CD14-positive monocyte (primary cell): ENCODE measurements around the gene RAI1. TPM values are rescaled to one million over a fixed set of nuclear protein-coding genes. Genes with fewer than 3 reads are reported as not detected.

Source experiments
- DNase-seq, 3 donors: peaks; one replicate each; pipeline ENCODE4 v3.0.0-alpha.2; 2011 to 2022
- H2AFZ ChIP-seq: 2 replicates; pipeline ENCODE4 v1.6.0; 2012; ENCODE audit warnings: mild to moderate bottlenecking, low read depth, low read length, inconsistent platforms; ENCODE audit not compliant: insufficient read depth, poor library complexity, severe bottlenecking
- H3K27ac ChIP-seq, 2 donors: 1 replicate in 1 of 2; 2 replicates in 1 of 2; pipeline ENCODE4 v1.5.1; 2012 to 2013; ENCODE audit warnings: low read length in 2 of 2, control low read depth in 1 of 2, inconsistent platforms in 1 of 2, low read depth in 1 of 2, mild to moderate bottlenecking in 1 of 2
- H3K27me3 ChIP-seq, 2 donors: one replicate each; pipeline versions ENCODE4 v1.6.0 to v1.6.1; 2011 to 2013; ENCODE audit warnings: low read length in 2 of 2; ENCODE audit not compliant: control insufficient read depth in 2 of 2, insufficient read depth in 2 of 2
- H3K36me3 ChIP-seq, 2 donors: replicated peaks in 1 of 2; 1 replicate in 1 of 2; 2 replicates in 1 of 2; pipeline versions ENCODE4 v1.5.1 to v1.6.1; 2012 to 2013; ENCODE audit warnings: low read length in 2 of 2, control low read depth in 1 of 2, inconsistent platforms in 1 of 2, mild to moderate bottlenecking in 1 of 2; ENCODE audit not compliant: insufficient read depth in 2 of 2, control insufficient read depth in 1 of 2
- H3K4me1 ChIP-seq, 2 donors: 1 replicate in 1 of 2; 2 replicates in 1 of 2; pipeline versions ENCODE4 v1.5.1 to v1.6.1; 2012 to 2013; ENCODE audit warnings: low read length in 2 of 2, control low read depth in 1 of 2, inconsistent platforms in 1 of 2, mild to moderate bottlenecking in 1 of 2, moderate library complexity in 1 of 2; ENCODE audit not compliant: insufficient read depth in 2 of 2, control insufficient read depth in 1 of 2
- H3K4me2 ChIP-seq: replicated peaks from 2 replicates; pipeline ENCODE3; 2012; ENCODE audit warnings: low read length, moderate library complexity, mild to moderate bottlenecking; ENCODE audit not compliant: poor library complexity, severe bottlenecking; ENCODE audit errors: extremely low read depth
- H3K4me3 ChIP-seq, 3 experiments: fragments of 200-600 bp in 1 of 3; sonication (generic) in 1 of 3; replicated peaks in 1 of 3; 1 replicate in 2 of 3; 2 replicates in 1 of 3; pipeline ENCODE4 v1.5.1; 2011 to 2013; ENCODE audit warnings: low read length in 3 of 3, mild to moderate bottlenecking in 3 of 3, control low read depth in 2 of 3, low read depth in 2 of 3, inconsistent platforms in 1 of 3, moderate library complexity in 1 of 3
- H3K79me2 ChIP-seq: 2 replicates; pipeline ENCODE4 v1.6.0; 2012; ENCODE audit warnings: mild to moderate bottlenecking, control low read depth, inconsistent platforms, low read length, moderate library complexity; ENCODE audit not compliant: insufficient read depth
- H3K9ac ChIP-seq: 2 replicates; pipeline ENCODE4 v1.6.0; 2017; ENCODE audit warnings: low read length, mild to moderate bottlenecking; ENCODE audit not compliant: insufficient read depth, poor library complexity, severe bottlenecking
- H3K9me3 ChIP-seq, 2 donors: replicated peaks in 1 of 2; 1 replicate in 1 of 2; 2 replicates in 1 of 2; pipeline versions ENCODE4 v1.5.1 to v1.6.1; 2012 to 2013; ENCODE audit warnings: low read length in 2 of 2, control low read depth in 1 of 2; ENCODE audit not compliant: control insufficient read depth in 1 of 2, insufficient read depth in 1 of 2
- H4K20me1 ChIP-seq: 2 replicates; pipeline ENCODE4 v1.6.0; 2012; ENCODE audit warnings: mild to moderate bottlenecking, low read length, control low read depth, moderate library complexity; ENCODE audit not compliant: insufficient read depth
- H3K27ac Mint-ChIP-seq, 7 donors: one replicate each; pipeline ENCODE4 v1.8.0; 2020; ENCODE audit warnings: mild to moderate bottlenecking in 7 of 7, mixed read lengths in 7 of 7, moderate library complexity in 6 of 7, inconsistent platforms in 2 of 7
- H3K27me3 Mint-ChIP-seq, 3 donors: one replicate each; pipeline ENCODE4 v1.8.0; 2021 to 2022; ENCODE audit warnings: low read depth in 3 of 3, mild to moderate bottlenecking in 3 of 3, mixed read lengths in 3 of 3, moderate library complexity in 3 of 3, inconsistent platforms in 1 of 3
- H3K36me3 Mint-ChIP-seq, 2 donors: one replicate each; pipeline ENCODE4 v1.8.0; 2020; ENCODE audit warnings: mixed read lengths in 2 of 2, inconsistent platforms in 1 of 2, mild to moderate bottlenecking in 1 of 2
- H3K4me1 Mint-ChIP-seq: one replicate; pipeline ENCODE4 v1.8.0; 2020; ENCODE audit warnings: mild to moderate bottlenecking, mixed read lengths
- H3K4me3 Mint-ChIP-seq, 2 donors: one replicate each; pipeline ENCODE4 v1.8.0; 2020; ENCODE audit warnings: mild to moderate bottlenecking in 2 of 2, mixed read lengths in 2 of 2, moderate library complexity in 1 of 2
- H3K9me3 Mint-ChIP-seq, 7 donors: one replicate each; pipeline ENCODE4 v1.8.0; 2020 to 2022; ENCODE audit warnings: mixed read lengths in 7 of 7, mild to moderate bottlenecking in 6 of 7, moderate library complexity in 6 of 7, inconsistent platforms in 2 of 7
- CTCF ChIP-seq: fragments of 200-600 bp; IDR thresholded peaks from one replicate; pipeline ENCODE4 v1.8.0; 2022; ENCODE audit warnings: antibody characterized with exemption, mild to moderate bottlenecking
- WGBS: methylation state at CpG from one replicate; pipeline ENCODE4 v1.1.5; 2013; ENCODE audit warnings: missing lambda C conversion rate; ENCODE audit not compliant: insufficient coverage; 5-methylcytosine and 5-hydroxymethylcytosine counted together
- intact Hi-C, 2 donors: fragments of 100-400 bp; cut with micrococcal nuclease; formaldehyde crosslinking; loops; one replicate each; pipeline versions ENCODE4 v1.15.0 to v1.15.1; 2023
- polyA plus RNA-seq, 3 donors: library from polyadenylated mRNA; depleted of rRNA in 1 of 3; unstranded in 2 of 3; stranded (reverse) in 1 of 3; fragments of 300-500 nt in 2 of 3; fragments of >200 nt in 1 of 3; fragmentation: Illumina TruSeq in 2 of 3; gene quantifications; 1 replicate in 2 of 3; 2 replicates in 1 of 3; pipeline ENCODE4 v1.2.3, GENCODE V29; 2012 to 2021

Gene RAI1
- polyA plus RNA-seq, 3 donors: 0.89 to 4.4 (median 1.5) TPM

DNA sequence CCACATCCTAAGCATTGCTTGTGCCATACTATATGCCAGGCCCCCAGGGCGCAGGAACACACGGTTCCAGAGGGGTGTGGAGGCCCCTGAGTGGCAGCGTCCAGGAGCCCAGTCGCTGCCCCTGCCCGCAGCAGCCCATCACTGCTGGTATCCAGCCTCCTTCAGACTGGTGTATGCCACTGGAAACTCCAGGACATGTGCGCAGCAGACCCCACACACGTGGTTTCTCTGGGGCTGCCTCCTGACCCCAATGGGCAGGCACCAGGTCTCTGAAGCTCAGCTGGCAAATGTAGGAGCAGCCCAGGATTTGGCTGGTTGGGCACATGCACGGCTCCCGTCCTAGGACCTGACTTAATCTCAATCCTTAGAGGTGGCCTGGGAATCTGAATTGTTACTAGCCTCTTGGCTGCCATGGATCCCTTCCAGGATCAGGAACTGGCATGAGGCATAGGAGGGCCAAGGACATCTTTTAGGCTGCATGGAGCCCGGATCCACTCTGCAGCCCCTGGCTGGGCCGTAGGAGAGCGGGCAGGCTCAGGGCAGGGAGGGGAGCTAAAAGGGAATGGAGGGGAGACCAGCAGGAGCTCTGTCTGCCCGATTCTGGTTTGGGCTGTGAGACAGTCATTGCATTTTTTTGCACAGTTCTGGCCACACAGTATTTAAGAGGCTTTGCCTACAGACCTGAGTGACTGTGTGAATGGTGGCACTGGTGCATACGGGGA lies 62.3 kb downstream of the RAI1 start:
- Mint-ChIP-seq H3K27me3 (peaks cover 0 to 1% (median 0%) of the 10 kb centered on the region in 3 donors), H3K4me1 (peaks cover 4% of the 10 kb centered on the region), H3K9me3 (no peaks in the 10 kb centered on the region), H3K4me3 (no peak overlapping the region), H3K36me3 (peaks cover 2 to 4% of the 10 kb centered on the region in 2 donors), H3K27ac (no peak overlapping the region)
- TF ChIP-seq CTCF: no peak
- Histone ChIP-seq H3K27me3 (no peaks in the 10 kb centered on the region), H2AFZ (no peak overlapping the region), H3K79me2 (peaks cover 30% of the 10 kb centered on the region), H3K4me3 (no peak overlapping the region), H3K36me3 (no peaks in the 10 kb centered on the region), H3K9me3 (no peaks in the 10 kb centered on the region), H3K27ac (no peak overlapping the region), H3K9ac (no peak overlapping the region), H4K20me1 (peaks cover 47% of the 10 kb centered on the region), H3K4me1 (no peaks in the 10 kb centered on the region), H3K4me2 (no peak overlapping the region)
- DNase-seq: no peak
- intact Hi-C loops: no loop called here
- 94% methylated on average over 14 of the region's 14 CpGs for WGBS

- peaks cover 42% of the 10 kb centered on the region for H4K20me1 ChIP-seq
- no peak for DNase-seq
- intact Hi-C loops: no loop called here
- peaks cover 0 to 1% (median 0%) of the 10 kb centered on the region in 3 donors for H3K27me3 Mint-ChIP-seq
- H2AFZ ChIP-seq: no peak overlapping the region
- no peak overlapping the region for H3K27ac Mint-ChIP-seq
- H3K79me2 ChIP-seq: peaks cover 27% of the 10 kb centered on the region
- no peaks in the 10 kb centered on the region for H3K27me3 ChIP-seq
- H3K9ac ChIP-seq: no peak overlapping the region
- H3K4me3 ChIP-seq: no peak overlapping the region
- no peaks in the 10 kb centered on the region for H3K36me3 ChIP-seq
- H3K36me3 Mint-ChIP-seq: peaks cover 2 to 4% of the 10 kb centered on the region in 2 donors
- 100% methylated on average over 2 of the region's 4 CpGs for WGBS
- peaks cover 7% of the 10 kb centered on the region for H3K4me1 Mint-ChIP-seq
- no peak for TF ChIP-seq CTCF
- H3K4me3 Mint-ChIP-seq: no peak overlapping the region
- no peaks in the 10 kb centered on the region for H3K9me3 ChIP-seq
- peaks cover 3 to 4% of the 10 kb centered on the region in 2 donors for H3K4me1 ChIP-seq
- H3K9me3 Mint-ChIP-seq: no peaks in the 10 kb centered on the region
- H3K4me2 ChIP-seq: no peak overlapping the region
- H3K27ac ChIP-seq: no peak overlapping the region
Measured at GRCh38 chr17:17744116-17744515, 62.9 kb downstream of the RAI1 start.
